ENCODE data around the gene RMI2. TPM values are rescaled to one million over a fixed set of nuclear protein-coding genes. Genes with fewer than 3 reads are reported as not detected.

RMI2 gene
- total RNA-seq, 3 donors from 2014 or later = 0.16 to 1.6 (median 0.33) TPM

- H3K27ac ChIP-seq = no peak overlapping the region
- DNase-seq (ENCODE audit: low spot score in 2 of 2) = no peak
- no peaks in the 10 kb centered on the region for H3K4me1 ChIP-seq
- TF ChIP-seq CTCF (IDR thresholded peaks at IDR 0.05) (no peak), POLR2AphosphoS5 (IDR thresholded peaks at IDR 0.05) (no peak), POLR2A (IDR thresholded peaks at IDR 0.05) (no peak)
- no peaks in the 10 kb centered on the region for H3K27me3 ChIP-seq
- H3K9me3 ChIP-seq = no peaks in the 10 kb centered on the region
- no peaks in the 10 kb centered on the region for H3K36me3 ChIP-seq
- H3K4me3 ChIP-seq = no peak overlapping the region
- intact Hi-C loops (cut with DNase I; ENCODE audit: low total_unique reads) = no loop called here
Measured at GRCh38 chr16:11315510-11315909, 29.7 kb upstream of the RMI2 start.

GRCh38 chr16:11316331-11317015 is 28.8 kb upstream of the RMI2 start:
- DNase-seq (ENCODE audit: low spot score in 2 of 2) = no peak
- intact Hi-C loops (cut with DNase I; ENCODE audit: low total_unique reads) = no loop called here
- H3K27ac ChIP-seq = no peak overlapping the region
- H3K4me1 ChIP-seq = no peaks in the 10 kb centered on the region
- H3K36me3 ChIP-seq = no peaks in the 10 kb centered on the region
- no peak for TF ChIP-seq POLR2A (IDR thresholded peaks at IDR 0.05)
- TF ChIP-seq POLR2AphosphoS5 (IDR thresholded peaks at IDR 0.05) = no peak
- TF ChIP-seq CTCF (IDR thresholded peaks at IDR 0.05) = no peak
- no peaks in the 10 kb centered on the region for H3K27me3 ChIP-seq
- no peak overlapping the region for H3K4me3 ChIP-seq
- no peaks in the 10 kb centered on the region for H3K9me3 ChIP-seq

- no peak overlapping the region for H3K27ac ChIP-seq
- no peaks in the 10 kb centered on the region for H3K36me3 ChIP-seq
- TF ChIP-seq POLR2AphosphoS5 (IDR thresholded peaks at IDR 0.05) = no peak
- TF ChIP-seq POLR2A (IDR thresholded peaks at IDR 0.05) = no peak
- TF ChIP-seq CTCF (IDR thresholded peaks at IDR 0.05) = no peak
- no peaks in the 10 kb centered on the region for H3K9me3 ChIP-seq
- H3K4me1 ChIP-seq = no peaks in the 10 kb centered on the region
- no peaks in the 10 kb centered on the region for H3K27me3 ChIP-seq
- intact Hi-C loops (cut with DNase I; ENCODE audit: low total_unique reads) = no loop called here
- DNase-seq (ENCODE audit: low spot score in 2 of 2) = no peak
- no peak overlapping the region for H3K4me3 ChIP-seq
Measured at GRCh38 chr16:11318817-11319216, 26.4 kb upstream of the RMI2 start.

- DNase-seq (ENCODE audit: low spot score in 2 of 2) = no peak
- Histone ChIP-seq H3K9me3 (no peaks in the 10 kb centered on the region), H3K27ac (no peak overlapping the region), H3K36me3 (no peaks in the 10 kb centered on the region), H3K4me3 (no peak overlapping the region), H3K4me1 (no peaks in the 10 kb centered on the region), H3K27me3 (no peaks in the 10 kb centered on the region)
- no peak for TF ChIP-seq CTCF (IDR thresholded peaks at IDR 0.05)
- TF ChIP-seq POLR2AphosphoS5 (IDR thresholded peaks at IDR 0.05) = no peak
- no peak for TF ChIP-seq POLR2A (IDR thresholded peaks at IDR 0.05)
- intact Hi-C loops (cut with DNase I; ENCODE audit: low total_unique reads) = no loop called here
Measured at GRCh38 chr16:11319529-11320146, 25.6 kb upstream of the RMI2 start.

GRCh38 chr16:11320170-11320569 is 25.1 kb upstream of the RMI2 start:
- Histone ChIP-seq H3K4me3 (no peak overlapping the region), H3K27ac (no peak overlapping the region), H3K9me3 (no peaks in the 10 kb centered on the region), H3K27me3 (no peaks in the 10 kb centered on the region), H3K4me1 (no peaks in the 10 kb centered on the region), H3K36me3 (no peaks in the 10 kb centered on the region)
- TF ChIP-seq POLR2AphosphoS5 (IDR thresholded peaks at IDR 0.05) = no peak
- no peak for TF ChIP-seq POLR2A (IDR thresholded peaks at IDR 0.05)
- TF ChIP-seq CTCF (IDR thresholded peaks at IDR 0.05) = no peak
- no peak for DNase-seq (ENCODE audit: low spot score in 2 of 2)
- intact Hi-C loops (cut with DNase I; ENCODE audit: low total_unique reads) = no loop called here

All from breast epithelium (tissue), 4 donors.